H1 (cell line): ENCODE data around the gene KLKB1. TPM values are rescaled to one million over a fixed set of nuclear protein-coding genes. Genes with fewer than 3 reads are reported as not detected.

Source experiments
- CHD7 ChIP-seq: fragments of 300-600 bp; sonication (generic); IDR thresholded peaks from 2 replicates; pipeline ENCODE4 v1.7.1; 2012; ENCODE audit warnings: low read length, moderate library complexity, mild to moderate bottlenecking, inconsistent platforms; ENCODE audit not compliant: insufficient replicate concordance
- FOSL1 ChIP-seq: IDR thresholded peaks from 2 replicates; pipeline ENCODE4 v1.6.1; 2011; ENCODE audit warnings: mild to moderate bottlenecking, low read depth, low read length, moderate library complexity; ENCODE audit not compliant: insufficient read depth
- RNF2 ChIP-seq: fragments of 200-900, 300-1000 bp; sonication (generic); IDR thresholded peaks from 2 replicates; pipeline ENCODE4 v1.7.1; 2016; ENCODE audit warnings: borderline replicate concordance, low read depth, mild to moderate bottlenecking, antibody characterized with exemption, low read length; ENCODE audit not compliant: poor library complexity, severe bottlenecking; ENCODE audit errors: missing control alignments
- SIN3A ChIP-seq, 2 experiments: IDR thresholded peaks in 1 of 2; conservative IDR thresholded peaks in 1 of 2; 2 replicates each; pipeline ENCODE4 v1.6.1; 2011 to 2012; ENCODE audit warnings: low read length in 2 of 2, improper control_type of control experiment in 1 of 2, low read depth in 1 of 2, mild to moderate bottlenecking in 1 of 2
- polyA plus RNA-seq, 7 experiments: library from polyadenylated mRNA; depleted of rRNA in 3 of 7; stranded (reverse) in 5 of 7; unstranded in 2 of 7; fragments of >200 nt in 5 of 7; fragments of 200-250 nt in 2 of 7; gene quantifications; 1 replicate in 5 of 7; 2 replicates in 1 of 7; 4 replicates in 1 of 7; pipeline versions ENCODE4 v1.2.1 to v1.2.3, GENCODE V29; 2011 to 2013; ENCODE audit warnings: missing spikeins in 2 of 7, mixed read lengths in 2 of 7
- total RNA-seq: library from RNA; stranded (reverse); fragmentation: NEBNext Ultra II Directional; extraction: Animal tissue kit (Norgen Biotek cat#: 25700); gene quantifications from 2 replicates; pipeline ENCODE4 v1.2.1, GENCODE V29; 2021

Gene KLKB1
- total and polyA plus RNA-seq, 2 of the 8 experiments (the other 6 are each of a cell fraction or from before 2014, with no cell fraction given): 12.0 to 20.9 TPM

- no peak for TF ChIP-seq CHD7
- no peak for TF ChIP-seq FOSL1
- TF ChIP-seq SIN3A (conservative IDR thresholded peaks at IDR 0.05 in 1 of 2, IDR thresholded peaks at IDR 0.05 in 1 of 2; ENCODE audit: low read depth in 1 of 2, low read length in 2 of 2): no peak
- TF ChIP-seq RNF2: no peak
Measured at GRCh38 chr4:186201010-186201409, 26.3 kb upstream of the KLKB1 start (continued).
